IgD-negative memory B cell (primary cell): ENCODE results near the gene ANO2. TPM values are rescaled to one million over a fixed set of nuclear protein-coding genes. Genes with fewer than 3 reads are reported as not detected.
A peak's percentile ranks its signal among the peaks of the same experiment; 100 is the strongest.

Source experiments
- H3K27ac Mint-ChIP-seq, 3 donors: one replicate each; pipeline ENCODE4 v1.8.0; 2020 to 2022; ENCODE audit warnings: mild to moderate bottlenecking in 3 of 3, mixed read lengths in 3 of 3, moderate library complexity in 1 of 3
- H3K27me3 Mint-ChIP-seq: one replicate; pipeline ENCODE4 v1.8.0; 2021; ENCODE audit warnings: mixed read lengths
- H3K36me3 Mint-ChIP-seq: one replicate; pipeline ENCODE4 v1.8.0; 2020; ENCODE audit warnings: mild to moderate bottlenecking, mixed read lengths
- H3K4me1 Mint-ChIP-seq, 3 donors: one replicate each; pipeline ENCODE4 v1.8.0; 2020 to 2022; ENCODE audit warnings: mixed read lengths in 3 of 3, mild to moderate bottlenecking in 1 of 3
- H3K4me3 Mint-ChIP-seq, 4 donors: one replicate each; pipeline ENCODE4 v1.8.0; 2020 to 2022; ENCODE audit warnings: mild to moderate bottlenecking in 4 of 4, mixed read lengths in 4 of 4, moderate library complexity in 3 of 4
- H3K9me3 Mint-ChIP-seq, 3 donors: one replicate each; pipeline ENCODE4 v1.8.0; 2020 to 2021; ENCODE audit warnings: mixed read lengths in 3 of 3, mild to moderate bottlenecking in 1 of 3
- polyA plus RNA-seq: library from polyadenylated mRNA; unstranded; fragments of 300-500 nt; fragmentation: Illumina TruSeq; gene quantifications from one replicate; pipeline ENCODE4 v1.2.3, GENCODE V29; 2021

ANO2 gene
- polyA plus RNA-seq, 1 donor from 2014 or later: not detected

DNA sequence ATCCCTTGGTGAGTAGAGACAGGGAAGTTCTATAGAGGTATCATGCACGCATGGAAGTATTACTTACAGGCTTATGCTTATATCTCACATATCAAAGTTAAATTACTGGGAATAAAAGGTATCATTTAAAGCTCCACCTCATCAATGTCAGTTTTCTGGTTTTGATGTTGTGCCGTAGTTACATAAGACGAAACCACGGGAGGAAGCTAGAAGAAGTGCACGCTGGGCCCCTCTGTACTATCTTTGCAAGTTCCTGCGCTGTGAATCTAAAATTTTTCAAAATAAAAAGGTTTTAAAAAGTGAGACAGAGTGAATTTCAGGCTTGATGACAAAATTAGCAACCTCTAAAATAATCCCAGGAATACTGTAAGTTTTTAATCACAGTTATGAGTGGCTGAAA lies 198.1 kb downstream of the ANO2 start:
- no peaks in the 10 kb centered on the region for H3K4me1 Mint-ChIP-seq
- H3K27me3 Mint-ChIP-seq: peaks cover 3% of the 10 kb centered on the region
- H3K27ac Mint-ChIP-seq: no peak overlapping the region
- no peak overlapping the region for H3K4me3 Mint-ChIP-seq
- peaks cover under 1% of the 10 kb centered on the region for H3K36me3 Mint-ChIP-seq
- peaks cover 0 to 4% (median 4%) of the 10 kb centered on the region in 3 donors for H3K9me3 Mint-ChIP-seq

DNA sequence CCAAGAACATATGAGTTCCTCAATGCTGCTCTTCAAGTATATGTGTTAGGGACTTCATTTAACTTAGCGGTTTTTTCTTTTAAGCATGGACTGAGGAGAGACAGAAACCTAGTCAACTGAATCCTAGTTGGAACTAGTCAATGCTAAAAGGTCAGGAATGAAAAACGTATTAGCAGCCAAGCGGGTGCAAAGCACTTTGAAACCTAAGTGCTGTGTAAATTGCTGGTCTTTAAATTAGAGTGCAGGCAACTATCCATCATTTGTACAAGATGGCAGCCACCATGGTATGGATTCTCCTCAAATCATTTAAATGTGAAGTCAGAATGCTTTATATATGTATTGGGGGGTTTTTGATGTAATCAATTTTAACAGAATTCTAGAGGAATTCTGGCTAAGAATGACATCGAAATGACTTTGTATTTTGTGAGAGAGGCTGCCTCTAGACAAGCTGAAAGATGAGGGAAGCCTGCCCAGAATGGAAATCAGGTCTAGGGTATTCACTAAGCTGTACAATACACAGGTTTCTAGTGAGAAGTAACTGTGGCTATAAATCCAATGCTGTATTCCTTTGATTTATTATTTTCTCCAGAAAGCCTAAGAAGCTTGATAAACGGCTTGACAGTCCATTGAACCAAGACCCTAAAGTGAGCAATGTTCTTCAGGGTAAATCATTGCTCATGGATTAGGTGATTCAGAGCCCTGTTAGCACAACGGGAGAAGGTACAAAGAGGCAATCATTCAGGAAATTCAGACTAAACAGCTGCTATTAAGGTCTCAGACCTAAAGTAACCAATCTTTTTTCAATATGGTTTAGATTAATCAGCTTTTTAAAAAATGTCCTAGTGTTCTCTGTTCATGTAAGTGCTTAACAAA lies 198.8 kb downstream of the ANO2 start:
- Mint-ChIP-seq H3K27ac (no peak overlapping the region), H3K27me3 (peaks cover 7% of the 10 kb centered on the region), H3K4me3 (no peak overlapping the region), H3K4me1 (no peaks in the 10 kb centered on the region), H3K36me3 (peaks cover 2% of the 10 kb centered on the region), H3K9me3 (peaks cover 0 to 4% (median 3%) of the 10 kb centered on the region in 3 donors)

DNA sequence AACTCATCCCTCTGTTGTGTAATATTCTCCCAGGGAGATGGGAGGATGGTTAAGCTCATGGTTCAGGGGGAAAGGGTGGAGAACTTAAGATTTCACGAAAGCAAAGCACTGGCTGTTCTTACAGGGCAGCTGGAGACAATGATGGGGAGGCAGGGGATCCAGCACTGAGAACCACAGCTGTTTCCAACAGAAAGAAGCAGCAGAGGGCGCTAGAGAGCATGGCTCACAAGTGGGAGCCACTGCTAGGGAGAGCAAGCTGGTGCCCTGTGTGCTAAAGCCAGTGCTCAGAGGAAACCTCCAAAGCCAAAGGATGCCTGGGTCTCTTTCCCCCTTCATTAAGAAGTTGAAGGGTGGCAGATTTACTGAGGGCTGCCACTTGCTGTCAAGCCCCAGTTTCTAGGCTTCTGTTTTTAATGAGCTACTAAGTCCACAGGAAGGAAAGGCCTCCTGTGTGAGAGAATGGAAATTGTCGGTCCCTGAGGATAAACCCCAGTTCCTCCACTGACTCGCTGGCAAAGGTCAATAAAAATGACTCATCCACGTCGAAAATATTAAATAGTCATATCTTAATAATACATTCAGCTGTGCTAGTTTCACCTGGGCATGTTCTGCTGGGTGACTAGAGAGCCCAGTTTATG lies 199.7 kb downstream of the ANO2 start:
- H3K36me3 Mint-ChIP-seq: peaks cover 2% of the 10 kb centered on the region

DNA sequence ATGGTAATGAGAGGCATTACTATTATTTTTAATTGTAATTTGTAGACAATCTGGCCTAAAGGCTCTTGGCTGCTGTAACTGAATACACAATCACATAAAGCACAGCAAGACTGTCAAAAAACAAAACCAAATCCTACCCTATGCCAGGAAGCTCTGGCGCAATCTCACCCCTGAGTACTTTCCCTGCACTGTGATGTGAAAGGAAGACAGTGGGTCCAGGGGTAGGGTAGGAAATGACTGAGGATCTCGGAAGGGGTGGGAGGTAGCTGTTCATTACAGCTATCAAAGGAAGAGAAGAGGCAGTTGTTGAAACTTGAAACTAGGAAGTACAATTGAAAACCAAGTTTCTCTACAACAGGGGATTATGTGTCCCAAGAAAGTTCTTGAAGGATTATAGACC lies 202.8 kb downstream of the ANO2 start:
- H3K27me3 Mint-ChIP-seq: peaks cover 7% of the 10 kb centered on the region
- peaks cover 0 to 4% (median 3%) of the 10 kb centered on the region in 3 donors for H3K9me3 Mint-ChIP-seq
- H3K27ac Mint-ChIP-seq: no peak overlapping the region
- peak overlapping the region in 1 of 4 donors; percentile 51 for H3K4me3 Mint-ChIP-seq
- peaks cover 3% of the 10 kb centered on the region for H3K36me3 Mint-ChIP-seq
- peaks cover 0 to 2% (median 0%) of the 10 kb centered on the region in 3 donors for H3K4me1 Mint-ChIP-seq

More for the DNA sequence above, 199.7 kb downstream of the ANO2 start:
- Mint-ChIP-seq H3K27ac (no peak overlapping the region), H3K4me1 (no peaks in the 10 kb centered on the region), H3K27me3 (peaks cover 7% of the 10 kb centered on the region), H3K4me3 (no peak overlapping the region), H3K9me3 (peaks cover 0 to 4% (median 3%) of the 10 kb centered on the region in 3 donors)

DNA sequence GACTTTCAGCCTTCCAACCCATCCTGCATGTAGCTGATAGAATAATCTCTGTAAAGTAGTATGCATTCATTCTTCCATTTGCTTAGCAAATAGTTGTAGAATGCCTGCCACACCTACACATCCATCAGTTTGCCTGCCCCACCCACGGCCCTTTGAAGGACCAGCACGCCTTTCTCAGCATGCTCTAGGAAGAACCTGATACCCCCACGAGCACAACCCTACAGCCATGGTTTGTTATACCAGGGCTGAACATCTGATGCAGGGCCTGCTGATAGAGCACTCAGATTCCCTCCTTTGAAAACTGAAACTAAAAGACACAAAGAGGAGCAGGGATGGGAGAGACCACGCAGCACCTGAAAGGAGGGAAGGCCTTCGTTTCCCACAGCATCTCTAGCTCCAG lies 205.1 kb downstream of the ANO2 start:
- Mint-ChIP-seq H3K9me3 (peaks cover 0 to 3% (median 3%) of the 10 kb centered on the region in 3 donors), H3K4me1 (peaks cover 0 to 3% (median 0%) of the 10 kb centered on the region in 3 donors), H3K4me3 (no peak overlapping the region), H3K36me3 (peaks cover 3% of the 10 kb centered on the region), H3K27ac (no peak overlapping the region), H3K27me3 (peaks cover 7% of the 10 kb centered on the region)

DNA sequence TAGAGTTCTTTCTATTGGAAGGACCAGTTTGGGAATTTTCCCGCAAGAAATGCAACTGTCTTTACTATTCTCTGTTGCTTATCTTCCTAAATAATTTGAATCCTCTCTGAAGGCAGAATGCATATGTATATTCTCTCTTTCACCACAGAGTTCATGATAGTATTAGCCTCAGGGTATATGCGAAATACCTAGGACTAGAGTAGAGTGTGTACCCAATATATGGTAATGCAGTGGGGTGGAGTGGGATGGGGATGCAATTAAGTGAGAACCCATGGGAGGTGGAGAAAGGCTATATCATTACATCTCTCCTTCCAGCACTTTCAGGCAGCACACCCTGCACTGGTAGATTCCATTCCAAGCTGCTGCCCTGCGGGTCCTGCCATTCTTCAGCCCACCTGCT lies 207.3 kb downstream of the ANO2 start:
- H3K27ac Mint-ChIP-seq: no peak overlapping the region
- H3K4me3 Mint-ChIP-seq: no peak overlapping the region
- H3K27me3 Mint-ChIP-seq: peaks cover 5% of the 10 kb centered on the region
- H3K36me3 Mint-ChIP-seq: peaks cover 3% of the 10 kb centered on the region
- H3K4me1 Mint-ChIP-seq: peaks cover 0 to 3% (median 0%) of the 10 kb centered on the region in 3 donors
- peaks cover 0 to 3% (median 0%) of the 10 kb centered on the region in 3 donors for H3K9me3 Mint-ChIP-seq

DNA sequence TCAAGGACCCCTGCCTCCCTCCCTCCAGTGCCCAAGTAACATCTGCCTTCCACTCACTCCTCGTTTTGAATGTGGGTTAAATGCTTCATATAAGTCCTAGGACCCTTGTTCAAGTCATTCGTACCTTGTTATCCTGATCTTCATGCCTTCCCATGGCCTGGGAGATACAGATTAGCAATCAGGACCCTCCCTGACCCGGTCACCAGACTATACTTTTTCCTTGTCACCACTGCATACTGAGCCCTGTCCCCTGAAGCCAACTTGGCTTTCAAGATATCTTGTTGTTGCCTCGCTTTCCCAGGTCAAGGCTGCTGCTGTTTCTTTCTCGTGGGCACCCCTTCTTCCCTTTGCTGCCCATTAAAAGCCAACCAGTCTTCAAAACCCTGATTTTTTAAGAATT lies 208.5 kb downstream of the ANO2 start:
- no peaks in the 10 kb centered on the region for H3K9me3 Mint-ChIP-seq
- no peak overlapping the region for H3K27ac Mint-ChIP-seq
- H3K4me1 Mint-ChIP-seq: peaks cover 0 to 3% (median 0%) of the 10 kb centered on the region in 3 donors
- peaks cover 1% of the 10 kb centered on the region for H3K36me3 Mint-ChIP-seq
- H3K4me3 Mint-ChIP-seq: peak overlapping the region in 1 of 4 donors; percentile 7
- H3K27me3 Mint-ChIP-seq: peaks cover 1% of the 10 kb centered on the region

DNA sequence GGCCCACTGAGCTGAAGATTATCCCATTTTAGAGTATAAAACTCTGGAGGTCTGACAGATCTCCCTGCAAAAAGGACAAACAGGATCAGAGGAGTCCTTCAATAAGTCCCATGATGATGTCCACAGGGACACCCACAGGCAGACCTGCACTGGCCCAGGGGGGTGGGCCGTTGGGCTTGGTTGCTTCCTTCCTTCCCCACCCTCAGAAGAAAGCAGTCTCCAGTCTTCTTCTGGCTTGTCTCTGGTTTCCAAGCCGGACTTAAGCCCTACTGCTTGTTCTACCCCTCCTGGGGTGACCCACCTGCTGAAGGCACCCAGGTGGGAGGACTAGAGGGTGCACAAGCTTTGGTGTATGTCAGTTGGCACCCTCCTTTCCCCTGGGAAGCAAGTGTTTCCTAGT lies 209.0 kb downstream of the ANO2 start:
- Mint-ChIP-seq H3K36me3 (peaks cover 1% of the 10 kb centered on the region), H3K27me3 (no peaks in the 10 kb centered on the region), H3K27ac (no peak overlapping the region), H3K4me1 (peaks cover 0 to 3% (median 0%) of the 10 kb centered on the region in 3 donors), H3K9me3 (no peaks in the 10 kb centered on the region), H3K4me3 (no peak overlapping the region)

DNA sequence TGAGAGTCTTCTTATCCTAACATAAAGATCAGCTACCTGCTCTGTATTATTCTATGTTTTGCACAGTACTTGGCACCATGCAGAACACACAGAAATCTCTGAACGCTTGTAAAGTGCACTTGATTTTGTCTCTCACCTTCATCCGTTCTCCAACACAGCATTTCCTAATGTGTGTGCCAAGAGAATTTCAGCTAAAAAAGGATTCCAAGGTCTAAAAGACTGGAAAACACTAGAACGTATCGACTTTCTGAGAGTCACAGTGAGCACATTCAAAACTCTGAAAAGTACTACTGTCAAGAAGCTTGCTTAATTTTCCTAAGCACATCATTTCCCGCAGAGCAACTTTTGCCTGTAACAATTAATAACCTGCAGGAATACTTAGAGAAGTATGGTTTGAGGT lies 211.1 kb downstream of the ANO2 start:
- H3K4me1 Mint-ChIP-seq: peaks cover 0 to 3% (median 0%) of the 10 kb centered on the region in 3 donors
- H3K9me3 Mint-ChIP-seq: no peaks in the 10 kb centered on the region
- no peaks in the 10 kb centered on the region for H3K27me3 Mint-ChIP-seq
- H3K36me3 Mint-ChIP-seq: no peaks in the 10 kb centered on the region
- H3K4me3 Mint-ChIP-seq: no peak overlapping the region
- H3K27ac Mint-ChIP-seq: no peak overlapping the region

DNA sequence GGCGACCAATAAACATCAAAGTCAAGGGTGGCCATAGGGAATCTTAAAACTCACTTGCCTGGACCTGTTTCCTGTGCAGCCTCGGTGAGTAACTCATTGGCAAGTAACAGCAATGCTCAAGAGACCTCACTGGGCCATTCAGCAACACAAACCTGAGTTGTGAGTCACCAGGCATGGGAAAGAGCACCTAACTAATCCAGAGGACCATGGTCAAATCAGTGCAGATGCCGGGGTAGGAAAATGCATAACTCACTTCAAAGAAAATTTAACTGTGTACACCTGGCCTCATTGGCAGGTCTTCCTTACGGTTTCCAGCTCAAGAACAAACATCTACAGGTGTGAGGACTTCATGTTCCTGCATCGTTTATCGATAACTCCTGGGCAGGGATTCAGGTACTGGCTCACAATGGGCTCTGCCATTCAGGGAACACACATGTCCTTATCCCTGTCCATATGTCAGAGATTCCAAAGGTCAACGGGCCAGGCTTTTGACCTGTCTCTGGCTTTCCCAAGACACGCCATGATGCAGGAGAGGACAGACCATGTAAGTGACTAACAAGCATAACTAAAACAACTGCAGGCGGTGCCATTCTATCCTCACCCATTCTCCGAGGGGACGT lies 211.8 kb downstream of the ANO2 start:
- Mint-ChIP-seq H3K4me3 (no peak overlapping the region), H3K4me1 (peaks cover 0 to 3% (median 0%) of the 10 kb centered on the region in 3 donors), H3K27ac (no peak overlapping the region)

DNA sequence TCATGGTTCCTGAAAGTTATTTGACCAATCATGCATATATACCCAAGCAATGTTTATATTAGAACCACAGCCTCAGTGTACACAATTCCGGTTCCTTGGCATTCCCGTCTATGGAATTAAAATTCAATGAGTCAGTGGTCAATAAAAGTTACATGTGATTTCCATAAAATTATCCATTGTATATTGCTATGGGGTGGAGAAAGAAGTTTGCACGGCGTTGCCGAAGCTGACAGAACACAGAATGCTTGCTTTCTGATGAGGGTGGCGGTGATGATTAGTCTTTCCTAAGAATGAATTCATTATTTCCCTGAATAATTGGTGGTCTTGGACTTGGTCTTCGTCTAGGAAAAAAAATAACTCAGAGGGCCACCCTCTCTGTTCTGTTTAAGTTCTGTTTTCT lies 214.1 kb downstream of the ANO2 start:
- Mint-ChIP-seq H3K4me1 (no peaks in the 10 kb centered on the region), H3K36me3 (no peaks in the 10 kb centered on the region), H3K4me3 (no peak overlapping the region), H3K9me3 (no peaks in the 10 kb centered on the region), H3K27ac (no peak overlapping the region), H3K27me3 (peaks cover 3% of the 10 kb centered on the region)

More for the DNA sequence above, 211.8 kb downstream of the ANO2 start:
- no peaks in the 10 kb centered on the region for H3K9me3 Mint-ChIP-seq
- H3K27me3 Mint-ChIP-seq: no peaks in the 10 kb centered on the region
- H3K36me3 Mint-ChIP-seq: no peaks in the 10 kb centered on the region

DNA sequence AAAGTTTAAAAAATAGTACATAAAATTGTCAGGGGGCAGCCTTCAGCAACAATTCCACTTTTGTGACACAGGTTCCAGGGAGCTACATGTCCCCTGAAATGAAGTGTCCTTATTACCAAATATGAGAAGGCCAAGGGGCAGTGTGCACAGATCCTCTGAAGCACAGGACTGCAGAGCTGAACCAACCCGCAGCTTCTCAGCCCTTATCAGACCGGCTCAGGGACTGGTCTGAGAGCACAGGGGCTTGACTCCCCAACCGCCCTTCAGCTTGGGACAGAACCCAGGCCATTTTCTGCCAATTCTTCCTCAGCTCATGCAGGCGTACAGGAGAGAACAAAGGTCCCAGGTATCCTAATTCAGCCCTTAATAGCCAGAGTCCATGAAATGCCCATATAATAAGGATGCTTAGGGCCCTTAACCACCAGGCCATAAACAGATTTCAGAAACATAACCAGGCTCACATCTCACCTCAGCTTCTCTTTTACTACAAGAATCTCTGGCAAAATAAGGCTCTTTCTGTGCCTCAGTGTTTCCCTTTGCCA lies 221.3 kb downstream of the ANO2 start:
- no peaks in the 10 kb centered on the region for H3K9me3 Mint-ChIP-seq
- H3K36me3 Mint-ChIP-seq: no peaks in the 10 kb centered on the region
- no peaks in the 10 kb centered on the region for H3K4me1 Mint-ChIP-seq
- no peak overlapping the region for H3K4me3 Mint-ChIP-seq
- no peak overlapping the region for H3K27ac Mint-ChIP-seq
- H3K27me3 Mint-ChIP-seq: peaks cover 8% of the 10 kb centered on the region

DNA sequence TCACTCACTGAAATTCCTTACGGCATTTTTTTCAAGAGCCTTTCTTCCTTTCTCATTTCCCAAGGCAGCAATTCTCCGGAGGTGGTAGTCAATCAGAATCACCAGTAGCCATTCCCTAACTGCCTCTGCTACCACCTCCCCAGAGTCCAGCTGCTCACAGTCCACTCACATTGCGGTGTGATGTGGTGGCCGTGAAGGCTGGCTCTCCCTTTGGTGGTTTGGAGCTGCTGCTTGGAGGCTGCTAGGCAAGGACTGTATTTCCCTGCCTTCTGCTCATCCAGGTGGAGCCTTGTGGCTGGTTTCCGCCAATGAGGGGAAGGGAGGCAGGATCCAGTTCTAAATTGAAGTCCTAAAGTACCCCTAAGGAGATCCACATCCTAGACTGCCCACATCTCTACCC lies 222.0 kb downstream of the ANO2 start:
- Mint-ChIP-seq H3K27ac (no peak overlapping the region), H3K4me3 (no peak overlapping the region), H3K27me3 (peaks cover 14% of the 10 kb centered on the region)

DNA sequence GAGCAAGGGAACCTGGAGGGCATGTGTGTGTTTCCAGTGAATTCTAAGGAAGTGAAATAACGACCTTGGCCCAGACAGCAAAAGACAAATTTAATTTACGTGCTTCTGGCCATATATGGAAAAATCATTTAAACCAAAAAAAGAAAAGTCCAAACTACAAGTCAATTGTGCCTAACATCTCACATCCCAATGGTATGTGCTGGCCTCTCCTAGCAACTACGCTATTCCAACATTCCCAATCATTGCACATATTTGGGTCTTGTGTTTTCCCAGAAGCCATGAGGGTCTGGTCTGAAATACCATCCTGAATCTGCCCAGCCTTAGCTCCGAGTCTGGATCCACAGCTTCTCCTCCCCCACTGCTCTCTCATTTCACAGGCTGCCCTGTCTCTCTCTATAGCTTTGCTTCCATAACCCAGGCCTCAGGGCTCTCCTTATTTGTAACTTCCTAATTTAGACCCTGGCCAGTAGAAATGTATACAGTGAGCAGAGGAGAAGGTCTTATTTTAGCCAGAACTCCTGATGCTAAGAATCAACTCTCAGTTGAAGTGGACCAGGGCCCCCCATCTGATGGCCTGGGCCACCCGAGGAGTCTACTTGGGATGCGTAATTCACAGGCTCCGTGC lies 224.6 kb downstream of the ANO2 start:
- Mint-ChIP-seq H3K4me1 (no peaks in the 10 kb centered on the region), H3K4me3 (no peak overlapping the region), H3K36me3 (no peaks in the 10 kb centered on the region), H3K27ac (no peak overlapping the region), H3K27me3 (peaks cover 12% of the 10 kb centered on the region), H3K9me3 (no peaks in the 10 kb centered on the region)

More for the DNA sequence above, 222.0 kb downstream of the ANO2 start:
- Mint-ChIP-seq H3K36me3 (no peaks in the 10 kb centered on the region), H3K4me1 (no peaks in the 10 kb centered on the region), H3K9me3 (no peaks in the 10 kb centered on the region)
